ENCODE measurements around the gene SLC7A14.

DNA sequence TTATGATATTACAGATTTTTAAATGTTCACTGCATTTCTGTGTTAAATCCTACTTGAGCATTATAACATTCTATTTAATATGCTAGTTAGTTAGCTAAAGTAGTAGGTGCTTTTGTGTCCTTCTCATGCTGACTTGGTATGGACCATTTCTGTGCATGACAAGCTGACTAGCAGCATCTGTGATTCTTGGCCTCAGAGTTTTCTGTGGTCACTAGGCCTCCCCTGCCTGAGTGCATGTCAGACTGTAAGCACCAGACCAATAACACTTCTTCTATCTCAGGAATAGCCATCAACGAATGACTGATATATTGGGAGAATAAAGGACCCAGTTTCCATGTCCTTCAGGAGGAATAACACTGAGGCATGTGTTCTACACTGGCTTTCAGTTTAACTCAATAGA lies 22.6 kb upstream of the SLC7A14 start:
- TF ChIP-seq RELA (CRISPR knock-in tag; IDR thresholded peaks at IDR 0.05) (no peak), NR3C1 (CRISPR knock-in tag; IDR thresholded peaks at IDR 0.05) (no peak)
- TF ChIP-seq, protein P1, sequence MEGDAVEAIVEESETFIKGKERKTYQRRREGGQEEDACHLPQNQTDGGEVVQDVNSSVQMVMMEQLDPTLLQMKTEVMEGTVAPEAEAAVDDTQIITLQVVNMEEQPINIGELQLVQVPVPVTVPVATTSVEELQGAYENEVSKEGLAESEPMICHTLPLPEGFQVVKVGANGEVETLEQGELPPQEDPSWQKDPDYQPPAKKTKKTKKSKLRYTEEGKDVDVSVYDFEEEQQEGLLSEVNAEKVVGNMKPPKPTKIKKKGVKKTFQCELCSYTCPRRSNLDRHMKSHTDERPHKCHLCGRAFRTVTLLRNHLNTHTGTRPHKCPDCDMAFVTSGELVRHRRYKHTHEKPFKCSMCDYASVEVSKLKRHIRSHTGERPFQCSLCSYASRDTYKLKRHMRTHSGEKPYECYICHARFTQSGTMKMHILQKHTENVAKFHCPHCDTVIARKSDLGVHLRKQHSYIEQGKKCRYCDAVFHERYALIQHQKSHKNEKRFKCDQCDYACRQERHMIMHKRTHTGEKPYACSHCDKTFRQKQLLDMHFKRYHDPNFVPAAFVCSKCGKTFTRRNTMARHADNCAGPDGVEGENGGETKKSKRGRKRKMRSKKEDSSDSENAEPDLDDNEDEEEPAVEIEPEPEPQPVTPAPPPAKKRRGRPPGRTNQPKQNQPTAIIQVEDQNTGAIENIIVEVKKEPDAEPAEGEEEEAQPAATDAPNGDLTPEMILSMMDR (CRISPR knock-in tag; IDR thresholded peaks at IDR 0.05): no peak
- TF ChIP-seq, protein P2, sequence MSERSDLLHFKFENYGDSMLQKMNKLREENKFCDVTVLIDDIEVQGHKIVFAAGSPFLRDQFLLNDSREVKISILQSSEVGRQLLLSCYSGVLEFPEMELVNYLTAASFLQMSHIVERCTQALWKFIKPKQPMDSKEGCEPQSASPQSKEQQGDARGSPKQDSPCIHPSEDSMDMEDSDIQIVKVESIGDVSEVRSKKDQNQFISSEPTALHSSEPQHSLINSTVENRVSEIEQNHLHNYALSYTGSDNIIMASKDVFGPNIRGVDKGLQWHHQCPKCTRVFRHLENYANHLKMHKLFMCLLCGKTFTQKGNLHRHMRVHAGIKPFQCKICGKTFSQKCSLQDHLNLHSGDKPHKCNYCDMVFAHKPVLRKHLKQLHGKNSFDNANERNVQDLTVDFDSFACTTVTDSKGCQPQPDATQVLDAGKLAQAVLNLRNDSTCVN (CRISPR knock-in tag; IDR thresholded peaks at IDR 0.05; ENCODE audit: borderline replicate concordance): no peak
